ENCODE measurements around the gene VWA8.

Gene VWA8

DNA sequence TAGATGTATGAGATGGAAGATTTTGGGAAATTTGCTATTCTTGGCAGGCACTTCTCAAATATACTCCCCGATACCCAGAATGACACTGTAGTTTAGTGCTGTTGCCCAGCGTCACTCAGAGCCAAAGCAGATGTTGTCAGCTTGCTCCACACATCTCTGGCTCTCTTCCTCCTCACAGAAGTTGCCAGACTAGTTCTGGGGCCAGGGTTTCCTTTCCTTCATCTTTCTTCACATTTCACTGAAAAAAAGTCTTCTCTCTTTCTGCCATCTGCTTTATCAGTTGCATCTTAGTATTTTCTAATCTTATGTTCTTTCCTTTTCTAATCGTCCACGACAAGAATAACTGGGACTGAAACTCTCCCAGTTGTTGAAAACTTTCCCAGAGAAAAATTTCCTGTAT, 252.2 kb downstream of the VWA8 start:
- Histone ChIP-seq H3K27ac (ENCODE audit: low read length) (no peak overlapping the region), H3K4me2 (ENCODE audit: low read length) (no peak overlapping the region), H2AFZ (ENCODE audit: low read depth, low read length) (no peak overlapping the region), H3K4me1 (ENCODE audit: low read length) (no peaks in the 10 kb centered on the region), H3K36me3 (replicated peaks; ENCODE audit: low read depth, low read length) (no peaks in the 10 kb centered on the region), H3K9me3 (ENCODE audit: insufficient read depth, low read length) (no peaks in the 10 kb centered on the region), H3K4me3 (ENCODE audit: low read length) (no peak overlapping the region), H4K20me1 (ENCODE audit: insufficient read depth, low read length) (no peaks in the 10 kb centered on the region), H3K9ac (ENCODE audit: low read length) (no peak overlapping the region), H3K79me2 (ENCODE audit: low read length) (no peaks in the 10 kb centered on the region), H3K27me3 (ENCODE audit: low read depth, low read length) (no peaks in the 10 kb centered on the region)
- TF ChIP-seq EZH2phosphoT487 (IDR thresholded peaks at IDR 0.05; ENCODE audit: low read depth): no peak
- TF ChIP-seq, protein P1, sequence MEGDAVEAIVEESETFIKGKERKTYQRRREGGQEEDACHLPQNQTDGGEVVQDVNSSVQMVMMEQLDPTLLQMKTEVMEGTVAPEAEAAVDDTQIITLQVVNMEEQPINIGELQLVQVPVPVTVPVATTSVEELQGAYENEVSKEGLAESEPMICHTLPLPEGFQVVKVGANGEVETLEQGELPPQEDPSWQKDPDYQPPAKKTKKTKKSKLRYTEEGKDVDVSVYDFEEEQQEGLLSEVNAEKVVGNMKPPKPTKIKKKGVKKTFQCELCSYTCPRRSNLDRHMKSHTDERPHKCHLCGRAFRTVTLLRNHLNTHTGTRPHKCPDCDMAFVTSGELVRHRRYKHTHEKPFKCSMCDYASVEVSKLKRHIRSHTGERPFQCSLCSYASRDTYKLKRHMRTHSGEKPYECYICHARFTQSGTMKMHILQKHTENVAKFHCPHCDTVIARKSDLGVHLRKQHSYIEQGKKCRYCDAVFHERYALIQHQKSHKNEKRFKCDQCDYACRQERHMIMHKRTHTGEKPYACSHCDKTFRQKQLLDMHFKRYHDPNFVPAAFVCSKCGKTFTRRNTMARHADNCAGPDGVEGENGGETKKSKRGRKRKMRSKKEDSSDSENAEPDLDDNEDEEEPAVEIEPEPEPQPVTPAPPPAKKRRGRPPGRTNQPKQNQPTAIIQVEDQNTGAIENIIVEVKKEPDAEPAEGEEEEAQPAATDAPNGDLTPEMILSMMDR (IDR thresholded peaks at IDR 0.05; ENCODE audit: low read depth, low read length): no peak

DNA sequence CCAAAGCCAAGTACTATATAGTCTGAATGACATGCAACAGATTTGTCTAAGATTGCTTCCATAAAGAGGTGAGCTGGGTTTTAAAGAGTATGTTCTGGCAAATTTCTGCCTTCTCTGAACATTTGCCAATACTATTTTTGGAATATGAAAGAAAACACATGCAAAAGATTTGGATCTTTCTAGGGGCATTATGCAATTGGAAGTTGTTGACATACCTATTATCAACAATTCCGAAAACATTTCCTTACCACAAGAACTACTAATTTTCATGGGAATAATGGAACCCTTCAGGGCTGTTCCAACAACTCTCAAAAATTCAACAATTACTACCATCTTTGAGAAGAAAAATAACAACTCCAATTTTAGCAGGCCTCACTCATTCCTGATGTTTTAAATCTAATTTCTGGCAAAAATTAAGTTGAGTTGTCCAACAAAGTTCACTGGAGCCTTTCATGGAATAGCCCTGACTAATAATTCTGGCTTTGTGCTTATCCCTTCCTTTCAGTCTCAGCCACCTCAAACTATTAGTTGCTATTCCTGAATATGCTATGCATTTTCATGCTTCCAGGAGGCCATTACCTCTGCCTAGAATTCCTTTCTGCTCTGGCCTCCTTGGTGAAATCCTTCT, 253.6 kb downstream of the VWA8 start:
- H3K27ac ChIP-seq (ENCODE audit: low read length): no peak overlapping the region
- H3K4me3 ChIP-seq (ENCODE audit: low read length): no peak overlapping the region
- no peak overlapping the region for H3K9ac ChIP-seq (ENCODE audit: low read length)
- no peaks in the 10 kb centered on the region for H3K9me3 ChIP-seq (ENCODE audit: insufficient read depth, low read length)
- H3K36me3 ChIP-seq (replicated peaks; ENCODE audit: low read depth, low read length): no peaks in the 10 kb centered on the region
- no peaks in the 10 kb centered on the region for H3K27me3 ChIP-seq (ENCODE audit: low read depth, low read length)
- H3K4me1 ChIP-seq (ENCODE audit: low read length): no peaks in the 10 kb centered on the region
- no peaks in the 10 kb centered on the region for H4K20me1 ChIP-seq (ENCODE audit: insufficient read depth, low read length)
- H3K4me2 ChIP-seq (ENCODE audit: low read length): no peak overlapping the region
- H2AFZ ChIP-seq (ENCODE audit: low read depth, low read length): no peak overlapping the region
- TF ChIP-seq, protein P1 (IDR thresholded peaks at IDR 0.05; ENCODE audit: low read depth, low read length): no peak
- no peak for TF ChIP-seq EZH2phosphoT487 (IDR thresholded peaks at IDR 0.05; ENCODE audit: low read depth)
- H3K79me2 ChIP-seq (ENCODE audit: low read length): no peaks in the 10 kb centered on the region

DNA sequence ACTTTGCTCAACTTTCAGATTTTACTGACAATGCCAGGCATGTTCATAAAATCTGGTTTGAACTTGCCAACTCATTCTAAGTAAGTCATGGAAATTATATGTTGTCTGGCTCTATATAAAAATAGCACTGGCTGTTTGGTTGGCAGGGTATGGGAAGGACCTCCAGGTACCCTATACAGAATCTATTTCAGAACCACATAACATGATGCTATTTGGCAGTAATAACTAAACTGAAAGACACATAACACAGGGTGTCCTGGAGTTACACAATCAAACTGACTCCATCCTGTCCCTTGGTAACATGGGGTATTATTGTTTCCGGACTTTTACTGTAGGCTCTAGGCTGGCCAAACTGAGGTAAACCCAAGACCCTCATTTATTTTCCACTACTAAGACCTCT, 254.8 kb downstream of the VWA8 start:
- Histone ChIP-seq H3K4me1 (ENCODE audit: low read length) (no peaks in the 10 kb centered on the region), H3K9me3 (ENCODE audit: insufficient read depth, low read length) (no peaks in the 10 kb centered on the region), H3K4me3 (ENCODE audit: low read length) (no peak overlapping the region), H4K20me1 (ENCODE audit: insufficient read depth, low read length) (no peaks in the 10 kb centered on the region), H3K27me3 (ENCODE audit: low read depth, low read length) (no peaks in the 10 kb centered on the region), H3K4me2 (ENCODE audit: low read length) (no peak overlapping the region), H3K36me3 (replicated peaks; ENCODE audit: low read depth, low read length) (no peaks in the 10 kb centered on the region), H3K27ac (ENCODE audit: low read length) (no peak overlapping the region), H3K79me2 (ENCODE audit: low read length) (no peaks in the 10 kb centered on the region), H2AFZ (ENCODE audit: low read depth, low read length) (no peak overlapping the region), H3K9ac (ENCODE audit: low read length) (no peak overlapping the region)
- TF ChIP-seq, protein P1 (IDR thresholded peaks at IDR 0.05; ENCODE audit: low read depth, low read length): no peak
- no peak for TF ChIP-seq EZH2phosphoT487 (IDR thresholded peaks at IDR 0.05; ENCODE audit: low read depth)

DNA sequence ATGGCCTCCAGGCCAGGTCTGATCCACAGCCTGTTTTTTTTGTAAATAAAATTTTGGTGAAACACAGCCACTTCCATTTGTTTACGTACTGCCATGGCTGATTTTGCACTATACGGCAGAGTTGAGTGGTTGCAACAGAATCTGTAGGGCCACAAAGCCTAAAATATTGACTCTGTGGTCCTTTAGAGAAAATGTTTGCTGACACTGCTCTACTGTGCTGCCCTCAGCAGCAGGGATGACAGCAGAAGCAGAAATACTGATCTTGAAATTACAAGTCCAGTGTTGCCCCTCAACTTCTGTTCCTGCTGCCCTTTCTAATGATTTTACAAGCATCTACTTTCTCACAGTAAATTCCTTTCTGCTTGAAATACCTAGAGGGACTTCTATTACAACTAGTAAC, 258.4 kb downstream of the VWA8 start:
- H4K20me1 ChIP-seq (ENCODE audit: insufficient read depth, low read length): no peaks in the 10 kb centered on the region
- no peak overlapping the region for H2AFZ ChIP-seq (ENCODE audit: low read depth, low read length)
- no peaks in the 10 kb centered on the region for H3K79me2 ChIP-seq (ENCODE audit: low read length)
- H3K27ac ChIP-seq (ENCODE audit: low read length): no peak overlapping the region
- H3K4me1 ChIP-seq (ENCODE audit: low read length): no peaks in the 10 kb centered on the region
- TF ChIP-seq, protein P1 (IDR thresholded peaks at IDR 0.05; ENCODE audit: low read depth, low read length): no peak
- TF ChIP-seq EZH2phosphoT487 (IDR thresholded peaks at IDR 0.05; ENCODE audit: low read depth): no peak
- H3K27me3 ChIP-seq (ENCODE audit: low read depth, low read length): no peaks in the 10 kb centered on the region
- H3K4me2 ChIP-seq (ENCODE audit: low read length): no peak overlapping the region
- H3K9ac ChIP-seq (ENCODE audit: low read length): no peak overlapping the region
- H3K4me3 ChIP-seq (ENCODE audit: low read length): no peak overlapping the region
- no peaks in the 10 kb centered on the region for H3K9me3 ChIP-seq (ENCODE audit: insufficient read depth, low read length)
- H3K36me3 ChIP-seq (replicated peaks; ENCODE audit: low read depth, low read length): peaks cover 7% of the 10 kb centered on the region

Measured in OCI-LY3 (cell line).